ENCODE results near the gene GALNTL6. TPM values are rescaled to one million over a fixed set of nuclear protein-coding genes. Genes with fewer than 3 reads are reported as not detected.

The GALNTL6 gene
- total RNA-seq, 1 experiment from 2014 or later = not detected

- no peaks in the 10 kb centered on the region for H4K20me1 ChIP-seq (ENCODE audit: insufficient read depth)
- H3K4me3 ChIP-seq (replicated peaks in 1 of 2; ENCODE audit: low read depth in 1 of 2, low read length in 2 of 2) = no peak overlapping the region
- no peak overlapping the region for H3K27ac ChIP-seq (ENCODE audit: low read depth, low read length)
- TF ChIP-seq REST (IDR thresholded peaks at IDR 0.05; ENCODE audit: low read depth) (no peak), RAD21 (IDR thresholded peaks at IDR 0.05; ENCODE audit: low read depth) (no peak), ZBTB33 (IDR thresholded peaks at IDR 0.05; ENCODE audit: extremely low read depth, insufficient replicate concordance, low read length) (no peak), CTCF (IDR thresholded peaks at IDR 0.05 in 2 of 3, conservative IDR thresholded peaks at IDR 0.05 in 1 of 3; ENCODE audit: borderline replicate concordance in 1 of 3, insufficient read depth in 1 of 3, low read depth in 2 of 3, low read length in 2 of 3) (no peak), JUND (IDR thresholded peaks at IDR 0.05) (no peak), SP1 (IDR thresholded peaks at IDR 0.05; ENCODE audit: low read depth) (no peak), EGR1 (IDR thresholded peaks at IDR 0.05; ENCODE audit: low read depth) (no peak), ATF3 (IDR thresholded peaks at IDR 0.05) (no peak), FOSL1 (IDR thresholded peaks at IDR 0.05; ENCODE audit: low read depth) (no peak), CBX3 (IDR thresholded peaks at IDR 0.05; ENCODE audit: low read depth) (no peak), CEBPB (IDR thresholded peaks at IDR 0.05; ENCODE audit: low read depth) (no peak), ELF1 (IDR thresholded peaks at IDR 0.05; ENCODE audit: borderline replicate concordance, low read depth) (no peak), ZNF274 (IDR thresholded peaks at IDR 0.05; ENCODE audit: low read depth, low read length) (no peak)
- POLR2A ChIA-PET = no interaction called here
- H3K79me2 ChIP-seq (ENCODE audit: insufficient read depth, low read length) = no peaks in the 10 kb centered on the region
- no peaks in the 10 kb centered on the region for H3K9me2 ChIP-seq (ENCODE audit: insufficient read depth)
- H2AFZ ChIP-seq (ENCODE audit: low read depth, low read length, poor library complexity, severe bottlenecking) = no peak overlapping the region
- intact Hi-C loops (cut with micrococcal nuclease) = no loop called here
- RAD21 ChIA-PET (ENCODE audit: low non-redundant PET in 1 of 2, low total read pairs in 2 of 2, uncharacterized antibody in 2 of 2, unreplicated experiment in 2 of 2) = no interaction called here
- H3K9me3 ChIP-seq (ENCODE audit: control insufficient read depth in 1 of 2, insufficient read depth in 1 of 2, low read depth in 1 of 2, low read length in 2 of 2) = no peaks in the 10 kb centered on the region
- H3K4me2 ChIP-seq (ENCODE audit: low read length) = no peak overlapping the region
- no peaks in the 10 kb centered on the region for H3K27me3 ChIP-seq (ENCODE audit: insufficient read depth, low read length)
- no peak overlapping the region for H3K9ac ChIP-seq (ENCODE audit: low read length)
- ATAC-seq = no peak
- CTCF ChIA-PET = no interaction called here
- H3K4me1 ChIP-seq (ENCODE audit: control insufficient read depth in 1 of 2, insufficient read depth in 2 of 2, low read length in 2 of 2) = no peaks in the 10 kb centered on the region
- DNase-seq (ENCODE audit: low read depth, low spot score) = no peak
- BruUV-seq (replicated peaks) = no TSS peak
- no peaks in the 10 kb centered on the region for H3K36me3 ChIP-seq (ENCODE audit: control insufficient read depth in 1 of 2, insufficient read depth in 2 of 2, low read length in 2 of 2)
Measured at GRCh38 chr4:172793565-172794306, 980.5 kb downstream of the GALNTL6 start.
